Activated CD8-positive, alpha-beta memory T cell treated with anti-CD3 and anti-CD28 coated beads for 1 hour (primary cell): ENCODE data around the gene GNPTG.

Source experiments
- DNase-seq, 2 donors: peaks; one replicate each; pipeline ENCODE4 v3.0.0-alpha.2; 2020; ENCODE audit warnings: low read depth in 1 of 2; ENCODE audit errors: extremely low read depth in 1 of 2

GNPTG gene

GRCh38 chr16:1346422-1347285 is 5.1 kb upstream of the GNPTG start:
- no peak for DNase-seq

- no peak for DNase-seq
These were observed 4.4 kb upstream of the GNPTG start for GRCh38 chr16:1347286-1347855.

GRCh38 chr16:1347962-1348361 is 3.8 kb upstream of the GNPTG start:
- no peak for DNase-seq

GRCh38 chr16:1348441-1348840 is 3.3 kb upstream of the GNPTG start:
- no peak for DNase-seq

GRCh38 chr16:1348926-1349325 is 2.8 kb upstream of the GNPTG start:
- DNase-seq: no peak

GRCh38 chr16:1349351-1349750 is 2.4 kb upstream of the GNPTG start:
- no peak for DNase-seq

GRCh38 chr16:1349951-1350350 is 1.8 kb upstream of the GNPTG start:
- no peak for DNase-seq

GRCh38 chr16:1350691-1351090 is 1.0 kb upstream of the GNPTG start:
- no peak for DNase-seq

GRCh38 chr16:1351215-1351581 is 533 bp upstream of the GNPTG start:
- no peak for DNase-seq

GRCh38 chr16:1354815-1355540 is 3.2 kb downstream of the GNPTG start:
- DNase-seq: no peak

GRCh38 chr16:1355591-1355990 is 3.9 kb downstream of the GNPTG start:
- no peak for DNase-seq

GRCh38 chr16:1356061-1356900 is 4.5 kb downstream of the GNPTG start:
- DNase-seq: no peak

- no peak for DNase-seq
These were observed 6.3 kb downstream of the GNPTG start for GRCh38 chr16:1357906-1358566.

- no peak for DNase-seq
These were observed 10.1 kb downstream of the GNPTG start for GRCh38 chr16:1361685-1362360.

- DNase-seq: no peak
These were observed 11.1 kb downstream of the GNPTG start for GRCh38 chr16:1362807-1363206.

- DNase-seq: peak in 1 of 2 donors; percentile 58
These were observed 11.8 kb downstream of the GNPTG start for GRCh38 chr16:1363501-1364041.

- no peak for DNase-seq
These were observed 12.8 kb downstream of the GNPTG start for GRCh38 chr16:1364510-1364909.

GRCh38 chr16:1366060-1366711 is 14.5 kb downstream of the GNPTG start:
- DNase-seq: no peak

- DNase-seq: no peak
These were observed 15.1 kb downstream of the GNPTG start for GRCh38 chr16:1366712-1367299.
